ENCODE measurements around the gene DGKG. TPM values are rescaled to one million over a fixed set of nuclear protein-coding genes. Genes with fewer than 3 reads are reported as not detected.

DGKG gene
- total RNA-seq, 1 experiment from 2014 or later = 17.5 TPM

Other genes starting within 250 kb of the DGKG start
- 0.46 and 2.3 TPM in 2 replicates for gene CRYGS, start 182.1 kb upstream of the DGKG start, total RNA-seq (2014; rRNA removed; shearing (Covaris generic))
- gene TBCCD1, start 205.1 kb upstream of the DGKG start, total RNA-seq (2014; rRNA removed; shearing (Covaris generic)) = 13.3 and 13.6 TPM in 2 replicates
- gene DNAJB11, start 208.5 kb upstream of the DGKG start, total RNA-seq (2014; rRNA removed; shearing (Covaris generic)) = 60.4 and 66.3 TPM in 2 replicates

Data from NCI-H460 (cell line).